C4-2B (cell line): ENCODE results near the gene MAN2B1.

Source experiments
- ZFX ChIP-seq: fragments of 450-650 bp; IDR thresholded peaks from 2 replicates; pipeline ENCODE4 v1.6.1; 2017
- TF ChIP-seq, protein P1 (sequence below): fragments of 450-650 bp; conservative IDR thresholded peaks from 2 replicates; pipeline ENCODE4 v1.5.1; 2017; ENCODE audit warnings: mild to moderate bottlenecking

DNA sequence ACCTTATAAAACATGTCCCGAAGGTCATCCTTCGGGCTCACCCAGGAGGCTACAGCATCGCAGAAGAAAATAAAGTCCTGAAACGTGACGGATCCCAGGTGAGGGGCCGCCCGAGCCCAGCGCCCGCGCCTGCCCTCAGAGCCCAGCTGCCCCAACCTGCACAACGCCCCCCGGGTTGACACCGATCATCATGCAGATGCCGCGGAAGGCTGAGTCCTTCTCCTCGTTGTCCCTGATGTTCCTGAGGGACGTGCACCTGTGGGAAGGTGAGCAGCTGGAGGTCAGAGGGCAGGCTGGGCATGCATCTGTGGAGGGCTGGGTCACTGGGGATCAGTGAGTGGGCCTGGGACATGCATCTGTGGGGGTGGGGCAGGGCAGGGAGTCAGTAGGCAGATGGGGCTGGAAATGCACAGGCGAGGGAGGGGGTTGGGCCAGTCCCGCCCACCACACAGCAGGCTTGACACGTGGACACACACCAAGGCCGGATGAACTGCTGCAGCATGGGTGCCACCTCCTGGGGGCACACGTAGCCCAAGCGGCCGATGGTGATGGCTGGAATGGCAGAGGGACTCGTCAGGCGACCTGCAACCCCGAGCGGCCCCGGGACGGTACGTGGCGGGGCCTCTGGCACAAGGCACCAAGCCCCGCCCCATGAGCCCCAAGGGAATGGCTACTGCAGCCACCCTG, 35.2 kb upstream of the MAN2B1 start:
- TF ChIP-seq, protein P1, sequence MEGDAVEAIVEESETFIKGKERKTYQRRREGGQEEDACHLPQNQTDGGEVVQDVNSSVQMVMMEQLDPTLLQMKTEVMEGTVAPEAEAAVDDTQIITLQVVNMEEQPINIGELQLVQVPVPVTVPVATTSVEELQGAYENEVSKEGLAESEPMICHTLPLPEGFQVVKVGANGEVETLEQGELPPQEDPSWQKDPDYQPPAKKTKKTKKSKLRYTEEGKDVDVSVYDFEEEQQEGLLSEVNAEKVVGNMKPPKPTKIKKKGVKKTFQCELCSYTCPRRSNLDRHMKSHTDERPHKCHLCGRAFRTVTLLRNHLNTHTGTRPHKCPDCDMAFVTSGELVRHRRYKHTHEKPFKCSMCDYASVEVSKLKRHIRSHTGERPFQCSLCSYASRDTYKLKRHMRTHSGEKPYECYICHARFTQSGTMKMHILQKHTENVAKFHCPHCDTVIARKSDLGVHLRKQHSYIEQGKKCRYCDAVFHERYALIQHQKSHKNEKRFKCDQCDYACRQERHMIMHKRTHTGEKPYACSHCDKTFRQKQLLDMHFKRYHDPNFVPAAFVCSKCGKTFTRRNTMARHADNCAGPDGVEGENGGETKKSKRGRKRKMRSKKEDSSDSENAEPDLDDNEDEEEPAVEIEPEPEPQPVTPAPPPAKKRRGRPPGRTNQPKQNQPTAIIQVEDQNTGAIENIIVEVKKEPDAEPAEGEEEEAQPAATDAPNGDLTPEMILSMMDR, result no peak
- TF ChIP-seq ZFX, result no peak
